Adrenal gland (tissue), 12 donors: Measurements from ENCODE around the gene XDH. TPM values are rescaled to one million over a fixed set of nuclear protein-coding genes. Genes with fewer than 3 reads are reported as not detected.

ENCODE experiments used
- DNase-seq, 7 donors: peaks; one replicate each; pipeline ENCODE4 v3.0.0-alpha.2; 2019 to 2020
- H3K27ac ChIP-seq, 5 donors: fragments of 200-600 bp; sonication (generic) in 4 of 5; 1 replicate in 3 of 5; 2 replicates in 2 of 5; pipeline versions ENCODE4 v1.5.1 to v1.8.0; 2016 to 2020; ENCODE audit warnings: mild to moderate bottlenecking in 1 of 5
- H3K27me3 ChIP-seq: fragments of 200-600 bp; 2 replicates; pipeline ENCODE4 v1.8.0; 2021
- H3K36me3 ChIP-seq, 2 donors: fragments of 200-600 bp; replicated peaks in 1 of 2; 1 replicate in 1 of 2; 2 replicates in 1 of 2; pipeline versions ENCODE4 v1.5.1 to v1.8.0; 2018 to 2022
- H3K4me1 ChIP-seq, 2 donors: fragments of 200-600 bp; replicated peaks in 1 of 2; 1 replicate in 1 of 2; 2 replicates in 1 of 2; pipeline versions ENCODE4 v1.5.1 to v1.8.0; 2018 to 2021
- H3K4me3 ChIP-seq, 4 donors: fragments of 200-600 bp; sonication (generic) in 3 of 4; one replicate each; pipeline ENCODE4 v1.5.1; 2016 to 2018
- H3K9me3 ChIP-seq, 3 donors: fragments of 200-600 bp; sonication (generic) in 1 of 3; replicated peaks in 1 of 3; 1 replicate in 2 of 3; 2 replicates in 1 of 3; pipeline versions ENCODE4 v1.5.1 to v1.8.0; 2016 to 2021
- POLR2A ChIP-seq, 2 donors: fragments of 450-650 bp; IDR thresholded peaks; one replicate each; pipeline ENCODE4 v1.6.1; 2017; ENCODE audit warnings: antibody characterized with exemption in 2 of 2, mild to moderate bottlenecking in 2 of 2, moderate library complexity in 1 of 2
- WGBS, 4 donors: extraction: QIAGEN DNeasy Blood & Tissue Kit in 2 of 4; methylation state at CpG; one replicate each; pipeline versions ENCODE4 v1.1.5 to v1.1.7; 2013 to 2017; 5-methylcytosine and 5-hydroxymethylcytosine counted together
- intact Hi-C, 2 donors: fragments of 100-400 bp; cut with DNase I; formaldehyde crosslinking; loops; one replicate each; pipeline versions ENCODE4 v1.14.1 to v1.15.0; 2022 to 2023
- polyA plus RNA-seq, 3 donors: library from polyadenylated mRNA; stranded (reverse); fragments of 200-250 nt in 2 of 3; fragments of 350-450 nt in 1 of 3; fragmentation: Illumina TruSeq in 1 of 3; extraction: RNeasy Lipid Tissue Mini Kit (QIAGEN cat#74804) in 1 of 3; gene quantifications; one replicate each; pipeline ENCODE4 v1.2.3, GENCODE V29; 2013 to 2014
- total RNA-seq, 9 donors: library from RNA; depleted of rRNA in 4 of 9; stranded (reverse); fragments of >200 nt in 4 of 9; fragments of 120-200 nt in 1 of 9; fragmentation: NEBNext Ultra II Directional in 1 of 9; extraction: Animal tissue kit (Norgen Biotek cat#: 25700) in 1 of 9; gene quantifications; one replicate each; pipeline versions ENCODE4 v1.1.0 to v1.2.4, GENCODE V29; 2013 to 2023
- TF ChIP-seq, protein P1 (sequence below), 6 experiments: fragments of 450-650 bp in 4 of 6; fragments of 200-600 bp in 2 of 6; sonication (generic) in 1 of 6; IDR thresholded peaks; 1 replicate in 5 of 6; 2 replicates in 1 of 6; pipeline versions ENCODE4 v1.5.1 to v1.8.0; 2016 to 2021; ENCODE audit warnings: antibody characterized with exemption in 6 of 6, mild to moderate bottlenecking in 2 of 6, moderate library complexity in 1 of 6
- donor health status: healthy with polysubstance abuse.
- donor health status: Bipolar disorder and iron deficiency.
- donor health status: DM: yes; HTN: yes; CAD: no.
- donor health status: DM: no; HTN: no; CAD: no.
- donor health status: DM: no; HTN: no; CAD: no.
- donor health status: DM: yes; HTN: yes; CAD: no.

The XDH gene
- total and polyA plus RNA-seq, 12 donors = under 0.01 to 0.11 TPM; not detected in 10

DNA sequence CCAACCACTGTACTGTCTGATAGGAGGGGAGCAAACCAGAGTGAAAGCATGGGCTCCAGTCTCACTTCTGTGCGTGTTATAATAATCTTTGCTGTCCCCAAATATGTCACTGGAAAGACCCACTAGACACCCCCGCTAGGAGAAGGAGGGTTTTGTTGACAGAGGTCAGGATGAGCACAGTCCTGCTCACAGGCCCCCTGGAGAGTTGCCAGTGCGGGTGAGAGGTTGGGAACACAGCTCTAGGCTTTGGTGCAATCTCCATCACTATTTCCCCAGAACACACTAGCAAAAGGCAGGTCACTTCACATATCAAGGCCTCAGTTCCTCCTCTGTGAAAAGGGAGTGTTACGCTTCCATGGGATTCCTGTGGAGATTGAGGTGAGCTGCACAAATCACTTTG, 9.7 kb downstream of the XDH start:
- WGBS, 4 donors = 90 to 96% (median 90%) methylated on average over 4 of the region's 4 CpGs
- no peak for DNase-seq

DNA sequence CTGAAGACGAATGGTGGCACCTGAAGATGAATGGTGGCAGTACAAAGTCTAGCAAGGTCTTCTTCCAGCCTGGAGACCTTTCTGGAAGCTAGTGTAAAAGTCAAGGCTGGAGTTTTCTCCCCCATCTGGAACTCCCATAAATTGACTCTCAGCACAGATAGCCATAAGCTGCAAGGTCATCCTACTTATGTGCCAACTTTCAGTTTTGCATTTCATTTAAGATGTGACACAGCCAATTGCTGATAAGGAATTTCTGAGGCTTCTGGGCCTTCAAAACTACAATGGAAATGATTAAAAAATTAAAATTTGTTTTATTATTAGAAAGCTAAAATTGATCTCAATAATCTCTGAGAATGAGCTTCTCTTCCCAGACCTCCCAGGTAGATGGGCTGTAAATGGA, 10.2 kb downstream of the XDH start:
- Histone ChIP-seq H3K4me3 (no peak overlapping the region), H3K36me3 (no peaks in the 10 kb centered on the region), H3K27ac (no peak overlapping the region), H3K9me3 (no peaks in the 10 kb centered on the region), H3K4me1 (no peaks in the 10 kb centered on the region), H3K27me3 (no peaks in the 10 kb centered on the region)
- DNase-seq = no peak
- TF ChIP-seq POLR2A (IDR thresholded peaks at IDR 0.05) = no peak
- TF ChIP-seq, protein P1, sequence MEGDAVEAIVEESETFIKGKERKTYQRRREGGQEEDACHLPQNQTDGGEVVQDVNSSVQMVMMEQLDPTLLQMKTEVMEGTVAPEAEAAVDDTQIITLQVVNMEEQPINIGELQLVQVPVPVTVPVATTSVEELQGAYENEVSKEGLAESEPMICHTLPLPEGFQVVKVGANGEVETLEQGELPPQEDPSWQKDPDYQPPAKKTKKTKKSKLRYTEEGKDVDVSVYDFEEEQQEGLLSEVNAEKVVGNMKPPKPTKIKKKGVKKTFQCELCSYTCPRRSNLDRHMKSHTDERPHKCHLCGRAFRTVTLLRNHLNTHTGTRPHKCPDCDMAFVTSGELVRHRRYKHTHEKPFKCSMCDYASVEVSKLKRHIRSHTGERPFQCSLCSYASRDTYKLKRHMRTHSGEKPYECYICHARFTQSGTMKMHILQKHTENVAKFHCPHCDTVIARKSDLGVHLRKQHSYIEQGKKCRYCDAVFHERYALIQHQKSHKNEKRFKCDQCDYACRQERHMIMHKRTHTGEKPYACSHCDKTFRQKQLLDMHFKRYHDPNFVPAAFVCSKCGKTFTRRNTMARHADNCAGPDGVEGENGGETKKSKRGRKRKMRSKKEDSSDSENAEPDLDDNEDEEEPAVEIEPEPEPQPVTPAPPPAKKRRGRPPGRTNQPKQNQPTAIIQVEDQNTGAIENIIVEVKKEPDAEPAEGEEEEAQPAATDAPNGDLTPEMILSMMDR (IDR thresholded peaks at IDR 0.05) = no peak
- intact Hi-C loops = no loop called here
- WGBS, 4 donors = 42 to 67% (median 52%) methylated on average over 1 of the region's 1 CpG

More for the DNA sequence above, 9.7 kb downstream of the XDH start:
- Histone ChIP-seq H3K27me3 (no peaks in the 10 kb centered on the region), H3K9me3 (no peaks in the 10 kb centered on the region), H3K4me3 (no peak overlapping the region), H3K27ac (no peak overlapping the region), H3K36me3 (no peaks in the 10 kb centered on the region), H3K4me1 (no peaks in the 10 kb centered on the region)
- no peak for TF ChIP-seq POLR2A (IDR thresholded peaks at IDR 0.05)
- TF ChIP-seq, protein P1 (IDR thresholded peaks at IDR 0.05) = no peak
- intact Hi-C loops = no loop called here

DNA sequence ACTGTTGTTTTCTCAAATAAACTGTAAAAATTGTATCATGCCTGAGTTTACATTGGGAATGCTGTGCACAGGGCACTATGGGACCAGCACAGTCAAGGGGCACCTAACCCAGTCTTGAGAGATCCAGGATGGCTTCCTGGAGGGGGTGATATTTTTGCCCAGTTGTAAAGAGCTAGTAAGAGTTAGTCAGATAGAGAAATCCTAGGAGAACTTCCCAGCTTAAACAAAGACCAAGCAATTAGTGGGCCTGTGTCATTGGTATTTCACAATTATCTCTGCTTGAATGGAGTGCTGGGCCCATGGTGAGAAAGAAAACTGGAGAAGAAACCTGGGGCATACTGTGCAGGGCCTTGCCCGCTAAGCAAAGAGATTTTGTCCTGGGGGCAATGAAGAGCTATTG, 12.2 kb downstream of the XDH start:
- WGBS, 4 donors = 90 to 100% (median 98%) methylated on average over 1 of the region's 1 CpG
- no peak for TF ChIP-seq POLR2A (IDR thresholded peaks at IDR 0.05)
- TF ChIP-seq, protein P1 (IDR thresholded peaks at IDR 0.05) = no peak
- H3K36me3 ChIP-seq = no peaks in the 10 kb centered on the region
- H3K27ac ChIP-seq = no peak overlapping the region
- DNase-seq = no peak
- H3K4me3 ChIP-seq = no peak overlapping the region
- H3K4me1 ChIP-seq = no peaks in the 10 kb centered on the region
- H3K27me3 ChIP-seq = no peaks in the 10 kb centered on the region
- intact Hi-C loops = no loop called here
- no peaks in the 10 kb centered on the region for H3K9me3 ChIP-seq

DNA sequence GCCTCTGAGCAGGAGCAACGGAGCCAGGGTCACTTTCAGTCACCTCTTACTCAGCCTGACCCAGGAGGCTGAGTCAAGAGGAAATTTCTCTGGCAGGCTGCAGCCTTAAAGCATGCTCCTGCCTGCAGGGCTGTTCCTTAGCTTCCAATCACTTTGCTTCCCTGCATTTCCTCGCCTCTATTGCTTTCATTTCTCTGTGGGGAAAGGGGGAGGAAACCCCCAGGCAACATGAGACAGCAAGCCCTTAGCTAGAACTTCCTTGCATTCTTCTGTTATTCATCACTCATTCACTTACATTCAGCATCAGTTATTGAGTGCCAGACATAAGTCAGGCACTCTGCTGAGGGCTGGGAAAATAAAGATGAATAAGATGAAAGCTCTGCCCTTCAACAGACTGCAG, 13.0 kb downstream of the XDH start:
- Histone ChIP-seq H3K36me3 (no peaks in the 10 kb centered on the region), H3K9me3 (no peaks in the 10 kb centered on the region), H3K27me3 (no peaks in the 10 kb centered on the region), H3K4me1 (no peaks in the 10 kb centered on the region), H3K27ac (no peak overlapping the region), H3K4me3 (no peak overlapping the region)
- no peak for TF ChIP-seq POLR2A (IDR thresholded peaks at IDR 0.05)
- TF ChIP-seq, protein P1 (IDR thresholded peaks at IDR 0.05) = no peak
- intact Hi-C loops = no loop called here
- 44 to 64% (median 53%) methylated on average over 2 of the region's 2 CpGs for WGBS, 4 donors
- DNase-seq = no peak
